DND-41 (cell line): Measurements from ENCODE around the gene TEDC2.

ENCODE experiments used
- ATAC-seq: fragments of 200-7000 bp; cut with Tn5 transposase; 3 replicates; pipeline ENCODE4 v1.9.1; 2021; ENCODE audit warnings: low read depth; ENCODE audit not compliant: insufficient read depth
- DNase-seq: peaks from one replicate; pipeline ENCODE4 v3.0.0-alpha.2; 2020
- H2AFZ ChIP-seq: 2 replicates; pipeline ENCODE4 v1.6.0; 2012; ENCODE audit warnings: low read depth, low read length
- H3K27ac ChIP-seq: 2 replicates; pipeline ENCODE4 v1.5.1; 2012; ENCODE audit warnings: low read length, inconsistent platforms
- H3K27me3 ChIP-seq: fragments of 200-600 bp; sonication (generic); 2 replicates; pipeline ENCODE4 v1.6.0; 2012; ENCODE audit warnings: low read length, mild to moderate bottlenecking, inconsistent platforms; ENCODE audit not compliant: insufficient read depth, poor library complexity
- H3K36me3 ChIP-seq: 2 replicates; pipeline ENCODE4 v1.5.1; 2012; ENCODE audit warnings: low read length, inconsistent platforms; ENCODE audit not compliant: insufficient read depth
- H3K4me1 ChIP-seq: 2 replicates; pipeline ENCODE4 v1.5.1; 2012; ENCODE audit warnings: mild to moderate bottlenecking, low read length; ENCODE audit not compliant: insufficient read depth
- H3K4me2 ChIP-seq: 2 replicates; pipeline ENCODE4 v1.6.0; 2012; ENCODE audit warnings: mild to moderate bottlenecking, moderate library complexity, low read length, inconsistent platforms; ENCODE audit not compliant: insufficient read depth
- H3K4me3 ChIP-seq, 2 experiments: fragments of 200-600 bp in 1 of 2; shearing (Covaris generic) in 1 of 2; 2 replicates each; pipeline ENCODE4 v1.5.1; 2012 to 2016; ENCODE audit warnings: inconsistent platforms in 2 of 2, low read length in 2 of 2, mild to moderate bottlenecking in 2 of 2, low read depth in 1 of 2, moderate library complexity in 1 of 2
- H3K79me2 ChIP-seq: 2 replicates; pipeline ENCODE4 v1.6.0; 2012; ENCODE audit warnings: low read length, inconsistent platforms; ENCODE audit not compliant: insufficient read depth
- H3K9ac ChIP-seq: 2 replicates; pipeline ENCODE4 v1.6.0; 2012; ENCODE audit warnings: low read depth, mild to moderate bottlenecking, inconsistent platforms, low read length, moderate library complexity
- H3K9me3 ChIP-seq: 2 replicates; pipeline ENCODE4 v1.5.1; 2012; ENCODE audit warnings: low read length, moderate library complexity, mild to moderate bottlenecking, inconsistent platforms; ENCODE audit not compliant: insufficient read depth, severe bottlenecking
- H4K20me1 ChIP-seq: 2 replicates; pipeline ENCODE4 v1.6.0; 2012; ENCODE audit warnings: low read length; ENCODE audit not compliant: insufficient read depth
- EZH2 ChIP-seq: IDR thresholded peaks from 3 replicates; pipeline ENCODE4 v1.6.1; 2012; ENCODE audit warnings: borderline replicate concordance, low read depth, mild to moderate bottlenecking, moderate library complexity, low read length, inconsistent platforms; ENCODE audit not compliant: severe bottlenecking
- TF ChIP-seq, protein P1 (sequence below): IDR thresholded peaks from 2 replicates; pipeline ENCODE4 v1.5.1; 2012; ENCODE audit warnings: borderline replicate concordance, low read length, moderate library complexity, mild to moderate bottlenecking; ENCODE audit not compliant: poor library complexity, severe bottlenecking; ENCODE audit errors: extremely low read depth

Gene TEDC2

DNA sequence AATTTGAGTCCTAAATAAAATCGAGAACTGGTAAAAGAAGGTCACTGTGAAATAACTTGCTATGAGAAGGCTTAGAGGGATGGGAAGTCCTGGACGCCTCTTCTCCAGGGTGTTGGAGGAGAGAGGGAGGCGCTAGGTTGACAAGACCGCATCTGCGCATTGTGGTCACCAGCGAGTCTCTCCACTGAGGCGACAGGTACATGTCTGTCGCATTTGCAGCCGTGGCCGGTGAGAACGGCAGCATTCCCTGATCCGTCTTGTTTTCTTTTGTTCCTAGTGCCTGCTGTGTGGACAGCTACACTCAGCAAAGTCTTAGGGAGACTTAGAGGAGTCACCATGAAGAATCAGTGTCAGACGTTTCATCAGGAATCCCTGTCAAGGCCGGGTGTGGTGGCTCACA, 45.8 kb downstream of the TEDC2 start:
- Histone ChIP-seq H3K4me3 (no peak overlapping the region), H4K20me1 (peaks cover 12% of the 10 kb centered on the region), H3K36me3 (peaks cover 13% of the 10 kb centered on the region), H3K4me2 (no peak overlapping the region), H3K9me3 (no peaks in the 10 kb centered on the region), H3K27ac (no peak overlapping the region), H3K4me1 (peaks cover 11% of the 10 kb centered on the region), H3K9ac (no peak overlapping the region), H3K79me2 (no peaks in the 10 kb centered on the region), H3K27me3 (no peaks in the 10 kb centered on the region), H2AFZ (no peak overlapping the region)
- no peak for ATAC-seq
- DNase-seq, result no peak
- no peak for TF ChIP-seq EZH2
- TF ChIP-seq, protein P1, sequence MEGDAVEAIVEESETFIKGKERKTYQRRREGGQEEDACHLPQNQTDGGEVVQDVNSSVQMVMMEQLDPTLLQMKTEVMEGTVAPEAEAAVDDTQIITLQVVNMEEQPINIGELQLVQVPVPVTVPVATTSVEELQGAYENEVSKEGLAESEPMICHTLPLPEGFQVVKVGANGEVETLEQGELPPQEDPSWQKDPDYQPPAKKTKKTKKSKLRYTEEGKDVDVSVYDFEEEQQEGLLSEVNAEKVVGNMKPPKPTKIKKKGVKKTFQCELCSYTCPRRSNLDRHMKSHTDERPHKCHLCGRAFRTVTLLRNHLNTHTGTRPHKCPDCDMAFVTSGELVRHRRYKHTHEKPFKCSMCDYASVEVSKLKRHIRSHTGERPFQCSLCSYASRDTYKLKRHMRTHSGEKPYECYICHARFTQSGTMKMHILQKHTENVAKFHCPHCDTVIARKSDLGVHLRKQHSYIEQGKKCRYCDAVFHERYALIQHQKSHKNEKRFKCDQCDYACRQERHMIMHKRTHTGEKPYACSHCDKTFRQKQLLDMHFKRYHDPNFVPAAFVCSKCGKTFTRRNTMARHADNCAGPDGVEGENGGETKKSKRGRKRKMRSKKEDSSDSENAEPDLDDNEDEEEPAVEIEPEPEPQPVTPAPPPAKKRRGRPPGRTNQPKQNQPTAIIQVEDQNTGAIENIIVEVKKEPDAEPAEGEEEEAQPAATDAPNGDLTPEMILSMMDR, result no peak

DNA sequence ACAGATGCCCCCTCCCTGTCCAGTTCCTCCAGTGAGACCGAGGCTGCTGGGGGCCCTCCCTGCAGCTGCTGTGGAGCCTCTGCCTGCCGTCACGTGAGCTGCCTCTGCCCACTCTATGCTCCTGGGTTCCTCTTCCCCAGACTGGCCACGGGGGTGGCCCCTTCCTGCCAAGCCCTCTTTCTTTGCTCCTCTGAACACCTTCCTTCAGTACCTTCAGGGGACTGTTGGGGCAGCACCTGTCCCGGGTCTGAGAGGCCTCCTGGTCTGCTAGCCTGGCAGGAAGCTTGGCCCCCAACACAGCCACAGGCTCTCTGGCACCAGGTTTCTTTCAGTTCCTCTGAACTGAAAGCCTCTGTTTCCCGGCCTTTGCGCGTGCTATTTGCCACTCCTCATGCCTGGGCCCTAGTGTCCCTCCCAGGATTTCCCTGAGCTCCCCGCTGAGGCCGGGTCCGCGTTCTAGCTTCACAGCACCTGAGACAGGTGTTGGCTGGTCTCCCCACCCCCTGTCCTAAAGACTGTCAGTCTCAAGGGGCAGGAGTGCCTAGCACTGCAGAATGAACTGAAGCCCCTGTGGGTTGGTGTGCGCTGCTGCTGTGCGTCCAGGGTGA, 47.2 kb downstream of the TEDC2 start:
- Histone ChIP-seq H3K79me2 (no peaks in the 10 kb centered on the region), H4K20me1 (peaks cover 6% of the 10 kb centered on the region), H3K4me3 (no peak overlapping the region), H3K4me2 (no peak overlapping the region), H3K9ac (no peak overlapping the region), H2AFZ (no peak overlapping the region), H3K9me3 (no peaks in the 10 kb centered on the region), H3K36me3 (peaks cover 5% of the 10 kb centered on the region), H3K27me3 (no peaks in the 10 kb centered on the region), H3K27ac (no peak overlapping the region), H3K4me1 (no peaks in the 10 kb centered on the region)
- TF ChIP-seq, protein P1, result no peak
- no peak for TF ChIP-seq EZH2
- ATAC-seq (no peak), DNase-seq (no peak)

DNA sequence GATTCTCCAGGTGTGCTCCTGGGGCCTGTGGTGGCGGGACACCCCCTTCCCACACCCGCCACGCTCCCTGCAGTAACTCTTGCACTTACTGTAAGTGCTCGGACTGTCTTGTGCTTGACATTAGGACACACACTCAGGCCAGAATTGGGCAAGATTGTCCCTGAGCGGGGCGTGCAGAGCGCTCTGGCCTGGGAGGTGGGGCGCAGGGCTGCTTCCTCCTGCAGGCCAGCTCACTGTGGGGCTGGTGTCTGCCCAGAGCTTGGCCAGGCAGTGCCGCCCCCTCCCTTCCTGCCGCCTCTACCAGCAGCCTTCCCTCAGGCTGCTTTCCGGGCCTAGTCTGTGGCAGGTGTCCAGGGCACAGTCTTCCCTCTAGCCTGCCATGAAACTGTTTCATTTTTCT, 47.8 kb downstream of the TEDC2 start:
- H3K79me2 ChIP-seq, result no peaks in the 10 kb centered on the region
- H3K4me2 ChIP-seq, result no peak overlapping the region
- H2AFZ ChIP-seq, result no peak overlapping the region
- ATAC-seq (no peak), DNase-seq (no peak)
- no peaks in the 10 kb centered on the region for H3K27me3 ChIP-seq
- H3K27ac ChIP-seq, result no peak overlapping the region
- H3K9me3 ChIP-seq, result no peaks in the 10 kb centered on the region
- H4K20me1 ChIP-seq, result peaks cover under 1% of the 10 kb centered on the region; the same call in 1 of the 2 replicates
- H3K9ac ChIP-seq, result no peak overlapping the region
- no peaks in the 10 kb centered on the region; the same call in 1 of the 2 replicates for H3K36me3 ChIP-seq
- TF ChIP-seq, protein P1, result no peak
- TF ChIP-seq EZH2, result no peak
- no peak overlapping the region for H3K4me3 ChIP-seq
- H3K4me1 ChIP-seq, result peaks cover 2% of the 10 kb centered on the region
